Stimulated activated CD8-positive, alpha-beta memory T cell treated with anti-CD3 and anti-CD28 coated beads, Interleukin-4, amount 100 ng/mL, for 1 hour (primary cell): ENCODE results near the gene NOL4L.

Source experiments
- DNase-seq, 2 donors: peaks; one replicate each; pipeline ENCODE4 v3.0.0-alpha.2; 2020; ENCODE audit warnings: low read depth in 2 of 2, low spot score in 1 of 2

NOL4L gene

DNA sequence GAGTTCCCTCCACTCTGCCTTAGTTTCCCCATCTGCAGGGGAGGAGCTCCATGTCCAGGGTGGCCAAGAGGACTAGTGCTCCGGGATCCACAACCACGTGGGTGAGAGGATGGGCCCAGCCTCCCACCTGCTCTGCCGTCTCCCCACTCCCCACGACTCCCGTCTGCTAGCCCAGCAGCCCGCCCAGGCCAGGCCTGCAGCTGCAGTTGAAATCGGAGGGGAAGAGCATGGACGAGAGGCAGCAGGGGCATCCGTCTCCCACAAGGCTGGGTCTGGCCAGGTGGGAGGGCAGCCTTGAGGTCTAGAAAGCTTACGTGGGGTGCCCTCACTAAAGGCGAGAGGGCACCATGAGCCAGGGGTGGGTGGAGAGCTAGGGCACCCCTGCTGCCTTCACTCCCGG lies 8.6 kb downstream of the NOL4L start:
- DNase-seq = no peak

DNA sequence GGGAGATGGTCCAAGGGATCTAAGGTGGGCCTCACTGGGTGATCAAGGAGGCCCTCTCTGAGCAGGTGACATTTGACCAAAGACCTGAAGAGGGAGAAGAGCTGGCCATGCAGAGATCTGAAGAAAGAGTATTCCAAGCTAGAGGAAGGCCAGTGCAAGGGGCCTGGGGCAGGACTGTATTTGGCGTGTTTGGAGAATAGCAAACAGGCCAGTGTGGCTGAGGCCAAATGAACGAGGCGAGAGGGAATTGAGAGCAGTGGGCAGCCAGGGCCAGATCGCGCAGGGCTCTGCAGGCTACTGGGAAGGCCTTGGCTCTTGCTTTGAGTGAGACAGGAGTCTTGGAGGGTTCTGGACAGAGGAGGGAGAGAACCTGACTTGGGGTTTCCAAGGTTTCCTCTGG lies 9.3 kb downstream of the NOL4L start:
- no peak for DNase-seq

- no peak for DNase-seq
These were observed 9.9 kb downstream of the NOL4L start for GRCh38 chr20:32575227-32575581.

- DNase-seq = no peak
These were observed 10.6 kb downstream of the NOL4L start for GRCh38 chr20:32574296-32575226.

GRCh38 chr20:32573167-32573851 lies 11.8 kb downstream of the NOL4L start:
- DNase-seq = no peak

DNA sequence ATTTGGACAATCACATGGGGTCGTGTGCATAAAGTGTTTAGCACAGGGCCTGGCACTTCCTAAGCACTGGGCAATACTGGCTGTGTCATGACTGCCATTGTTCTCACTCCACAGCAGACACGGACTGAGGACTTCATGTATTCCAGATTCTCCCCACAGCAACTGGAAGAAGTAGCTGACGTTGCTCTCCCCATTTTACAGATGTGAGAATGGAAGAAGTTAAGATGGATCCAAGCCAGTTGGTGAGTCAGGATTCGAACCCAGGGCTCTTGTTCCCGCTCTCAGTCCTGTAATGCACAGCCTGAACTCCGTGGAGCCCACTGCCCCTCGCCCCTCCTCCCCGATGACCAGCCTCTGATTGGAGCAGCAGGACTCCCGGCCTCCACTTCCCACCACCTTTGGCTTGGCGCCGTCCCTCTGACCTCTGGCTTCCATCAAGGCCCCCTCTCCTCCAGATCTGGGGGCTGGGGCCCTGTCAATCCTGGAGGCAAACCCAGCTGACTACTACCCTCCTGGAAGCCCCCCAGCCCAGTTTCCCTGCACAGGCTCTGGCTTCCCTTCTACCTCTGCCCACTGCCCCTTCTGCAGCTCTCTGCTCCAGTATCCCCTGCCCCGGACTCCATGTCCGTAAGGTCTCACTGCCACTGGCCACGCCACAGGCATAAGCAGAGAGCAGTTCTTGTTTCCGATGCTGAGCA lies 12.7 kb downstream of the NOL4L start:
- no peak for DNase-seq

GRCh38 chr20:32571566-32571965 lies 13.6 kb downstream of the NOL4L start:
- no peak for DNase-seq

GRCh38 chr20:32570401-32571190 lies 14.5 kb downstream of the NOL4L start:
- no peak for DNase-seq

- no peak for DNase-seq
These were observed 15.5 kb downstream of the NOL4L start for GRCh38 chr20:32569380-32570305.

GRCh38 chr20:32569018-32569379 lies 16.1 kb downstream of the NOL4L start:
- DNase-seq = no peak

DNA sequence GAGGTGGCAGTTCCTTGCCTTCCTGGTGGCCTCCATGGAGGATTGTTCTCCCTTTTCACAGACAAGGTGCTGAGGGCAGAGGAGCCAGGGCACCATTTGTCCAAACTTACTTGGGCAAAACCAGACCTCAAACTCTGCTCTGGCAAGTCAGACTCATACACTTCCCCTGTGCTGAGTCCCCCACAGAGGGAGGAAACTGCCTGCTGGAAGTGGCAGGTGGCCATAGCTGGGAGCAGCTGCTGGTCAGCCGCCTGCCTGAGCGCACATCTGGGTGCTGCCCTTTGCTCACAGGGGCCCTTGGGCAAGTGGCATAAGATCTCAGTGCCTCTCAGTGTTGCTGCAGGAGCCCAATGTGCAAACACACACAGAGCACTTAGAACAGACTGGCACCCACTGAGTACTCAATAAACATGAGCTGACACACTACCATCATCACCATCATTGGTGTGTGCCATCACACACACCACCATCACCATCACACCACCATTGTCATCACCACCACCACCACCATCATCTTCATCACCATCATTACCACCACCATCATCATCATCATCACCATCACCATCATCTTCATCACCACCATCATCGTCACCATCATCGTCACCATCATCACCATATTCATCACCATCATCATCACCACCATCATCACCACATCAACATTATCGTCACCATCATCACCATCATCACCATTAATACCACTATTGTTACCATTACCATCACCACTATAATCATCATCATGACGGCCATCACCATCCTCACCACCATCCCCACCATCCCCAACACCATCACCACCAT lies 17.6 kb downstream of the NOL4L start:
- no peak for DNase-seq

DNA sequence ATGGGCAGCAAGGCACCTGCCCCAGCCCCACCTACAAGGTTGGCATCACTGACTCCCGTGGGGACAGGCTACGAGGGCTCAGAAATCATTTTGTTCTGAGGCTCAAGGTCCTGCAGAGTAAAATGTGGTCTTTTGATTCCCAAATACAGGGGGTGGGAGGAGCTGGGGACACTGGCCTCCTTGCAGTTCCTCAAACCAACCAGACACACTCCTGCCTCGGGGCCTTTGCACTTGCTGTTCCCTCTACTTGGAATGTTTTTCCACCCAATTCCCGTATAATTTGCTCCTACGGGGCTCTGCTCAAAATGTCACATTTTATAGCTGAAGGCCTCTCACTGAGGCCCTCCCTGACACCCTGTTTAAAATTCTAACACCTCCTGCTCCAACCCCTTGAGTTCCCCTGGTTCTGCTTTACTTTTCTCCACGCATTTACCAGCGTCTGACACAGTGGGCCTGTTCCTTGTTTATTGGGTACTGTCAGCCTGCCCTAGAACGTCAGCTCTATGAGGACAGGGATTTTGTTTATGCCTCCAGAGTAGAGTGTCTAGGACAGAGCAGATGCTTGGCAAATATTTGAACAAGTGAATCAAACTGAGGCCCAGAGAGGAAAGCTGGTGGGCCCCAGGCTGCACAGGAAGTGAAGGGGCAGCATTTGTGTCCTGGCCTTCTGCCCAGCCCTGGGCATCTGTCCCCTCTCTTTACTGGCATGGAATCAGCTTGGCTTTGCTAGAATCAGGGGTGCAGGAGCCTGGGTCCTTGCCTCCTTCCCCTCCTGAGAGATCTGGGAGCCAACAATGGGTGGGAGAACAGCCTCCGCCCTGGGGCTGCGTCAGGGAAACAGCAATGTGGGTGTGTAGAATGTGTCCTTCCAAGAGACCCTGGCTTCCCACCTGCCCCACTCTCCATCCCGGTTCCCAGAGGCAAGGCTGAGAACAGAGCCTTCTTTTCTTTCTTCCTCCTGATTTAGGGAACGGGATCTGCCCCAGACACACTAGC lies 18.5 kb downstream of the NOL4L start:
- no peak for DNase-seq

GRCh38 chr20:32565735-32566032 lies 19.4 kb downstream of the NOL4L start:
- no peak for DNase-seq

DNA sequence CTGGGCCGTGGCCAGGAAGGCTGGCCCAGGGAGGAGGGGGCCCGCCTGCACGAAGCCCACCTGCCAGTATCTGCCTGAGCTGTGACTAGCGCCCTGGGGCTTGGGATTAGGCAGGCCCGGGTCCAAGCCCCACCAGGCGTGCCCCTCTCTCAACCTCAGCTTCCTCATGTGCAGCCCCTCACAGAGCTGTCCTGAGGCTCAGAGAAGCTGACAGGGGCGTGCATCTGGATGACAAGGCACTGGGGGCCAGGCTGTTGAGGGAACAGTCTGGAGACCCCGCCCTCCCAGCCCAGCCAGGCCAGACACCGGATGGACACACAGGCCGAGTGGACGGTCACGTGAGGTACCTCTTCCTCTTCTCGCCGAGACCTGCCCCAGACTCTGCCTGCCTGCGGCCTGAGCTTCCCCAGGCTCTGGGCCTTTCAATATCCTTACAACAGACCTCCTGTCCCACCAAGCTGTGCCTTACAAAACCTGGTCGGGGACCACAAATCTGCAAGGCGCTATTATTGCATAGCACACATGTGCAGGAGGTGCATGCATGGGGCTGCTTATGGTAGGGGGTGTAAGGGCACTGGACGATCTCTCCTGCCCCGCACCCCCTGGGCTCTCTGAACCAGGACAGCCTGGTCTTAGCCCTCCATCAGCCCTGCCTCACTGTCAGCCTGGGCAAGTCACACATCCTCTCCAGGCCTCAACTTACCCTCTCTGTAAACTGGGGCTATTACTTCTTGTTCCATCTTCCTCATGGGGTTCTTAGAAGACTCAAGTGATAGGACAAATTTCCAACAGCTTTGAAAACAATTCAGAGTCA lies 20.0 kb downstream of the NOL4L start:
- no peak for DNase-seq

GRCh38 chr20:32564440-32564839 lies 20.7 kb downstream of the NOL4L start:
- DNase-seq = no peak

GRCh38 chr20:32563311-32564272 lies 21.5 kb downstream of the NOL4L start:
- DNase-seq = no peak
